Measurements from ENCODE around the gene HOXD12.
A peak's percentile ranks its signal among the peaks of the same experiment; 100 is the strongest.

DNA sequence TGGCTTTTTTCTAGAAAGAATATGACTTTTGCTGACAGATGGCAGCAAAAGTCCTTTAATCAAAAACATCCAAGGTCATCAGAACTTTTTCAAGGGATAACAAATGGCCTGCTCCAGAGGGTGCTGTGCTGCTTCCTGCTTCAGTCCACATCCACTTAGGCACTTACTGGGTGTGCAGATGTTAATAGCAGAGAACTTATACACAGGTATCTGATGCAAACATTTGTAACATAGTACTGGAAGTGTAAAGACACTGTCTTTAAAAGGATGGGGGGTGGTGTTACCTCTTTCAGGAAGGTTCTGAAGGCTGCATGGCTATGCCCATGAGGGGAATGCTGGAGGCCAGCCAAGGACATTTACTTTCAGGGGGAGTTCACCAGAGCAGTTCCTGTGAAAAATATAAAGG lies 35.4 kb downstream of the HOXD12 start:
- TF ChIP-seq, protein P1, sequence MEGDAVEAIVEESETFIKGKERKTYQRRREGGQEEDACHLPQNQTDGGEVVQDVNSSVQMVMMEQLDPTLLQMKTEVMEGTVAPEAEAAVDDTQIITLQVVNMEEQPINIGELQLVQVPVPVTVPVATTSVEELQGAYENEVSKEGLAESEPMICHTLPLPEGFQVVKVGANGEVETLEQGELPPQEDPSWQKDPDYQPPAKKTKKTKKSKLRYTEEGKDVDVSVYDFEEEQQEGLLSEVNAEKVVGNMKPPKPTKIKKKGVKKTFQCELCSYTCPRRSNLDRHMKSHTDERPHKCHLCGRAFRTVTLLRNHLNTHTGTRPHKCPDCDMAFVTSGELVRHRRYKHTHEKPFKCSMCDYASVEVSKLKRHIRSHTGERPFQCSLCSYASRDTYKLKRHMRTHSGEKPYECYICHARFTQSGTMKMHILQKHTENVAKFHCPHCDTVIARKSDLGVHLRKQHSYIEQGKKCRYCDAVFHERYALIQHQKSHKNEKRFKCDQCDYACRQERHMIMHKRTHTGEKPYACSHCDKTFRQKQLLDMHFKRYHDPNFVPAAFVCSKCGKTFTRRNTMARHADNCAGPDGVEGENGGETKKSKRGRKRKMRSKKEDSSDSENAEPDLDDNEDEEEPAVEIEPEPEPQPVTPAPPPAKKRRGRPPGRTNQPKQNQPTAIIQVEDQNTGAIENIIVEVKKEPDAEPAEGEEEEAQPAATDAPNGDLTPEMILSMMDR (IDR thresholded peaks at IDR 0.05) = peak; percentile 29; the same call in 1 of the 2 replicates
- TF ChIP-seq REST (IDR thresholded peaks at IDR 0.05; ENCODE audit: insufficient read depth in 1 of 2, low read depth in 2 of 2, low read length in 1 of 2) (no peak), POLR2AphosphoS5 (IDR thresholded peaks at IDR 0.05; ENCODE audit: low read depth, low read length) (no peak), SIN3A (IDR thresholded peaks at IDR 0.05; ENCODE audit: borderline replicate concordance, insufficient read depth, low read depth, low read length) (no peak), TCF7L2 (IDR thresholded peaks at IDR 0.05; ENCODE audit: low read depth, low read length) (no peak)

Measured in Panc1 (cell line).